Measurements from ENCODE around the gene PCDH10. TPM values are rescaled to one million over a fixed set of nuclear protein-coding genes. Genes with fewer than 3 reads are reported as not detected.

The PCDH10 gene
- polyA plus RNA-seq, 1 of the 3 experiments (the other 2 are of a cell fraction): 0.02 TPM

GRCh38 chr4:133102612-133103409, 46.3 kb upstream of the PCDH10 start:
- TF ChIP-seq EP300 (IDR thresholded peaks at IDR 0.05; ENCODE audit: borderline replicate concordance in 1 of 2, low read depth in 1 of 2, low read length in 1 of 2): no peak
- no peak for TF ChIP-seq GABPA (IDR thresholded peaks at IDR 0.05; ENCODE audit: low read depth)
- TF ChIP-seq, protein P1, sequence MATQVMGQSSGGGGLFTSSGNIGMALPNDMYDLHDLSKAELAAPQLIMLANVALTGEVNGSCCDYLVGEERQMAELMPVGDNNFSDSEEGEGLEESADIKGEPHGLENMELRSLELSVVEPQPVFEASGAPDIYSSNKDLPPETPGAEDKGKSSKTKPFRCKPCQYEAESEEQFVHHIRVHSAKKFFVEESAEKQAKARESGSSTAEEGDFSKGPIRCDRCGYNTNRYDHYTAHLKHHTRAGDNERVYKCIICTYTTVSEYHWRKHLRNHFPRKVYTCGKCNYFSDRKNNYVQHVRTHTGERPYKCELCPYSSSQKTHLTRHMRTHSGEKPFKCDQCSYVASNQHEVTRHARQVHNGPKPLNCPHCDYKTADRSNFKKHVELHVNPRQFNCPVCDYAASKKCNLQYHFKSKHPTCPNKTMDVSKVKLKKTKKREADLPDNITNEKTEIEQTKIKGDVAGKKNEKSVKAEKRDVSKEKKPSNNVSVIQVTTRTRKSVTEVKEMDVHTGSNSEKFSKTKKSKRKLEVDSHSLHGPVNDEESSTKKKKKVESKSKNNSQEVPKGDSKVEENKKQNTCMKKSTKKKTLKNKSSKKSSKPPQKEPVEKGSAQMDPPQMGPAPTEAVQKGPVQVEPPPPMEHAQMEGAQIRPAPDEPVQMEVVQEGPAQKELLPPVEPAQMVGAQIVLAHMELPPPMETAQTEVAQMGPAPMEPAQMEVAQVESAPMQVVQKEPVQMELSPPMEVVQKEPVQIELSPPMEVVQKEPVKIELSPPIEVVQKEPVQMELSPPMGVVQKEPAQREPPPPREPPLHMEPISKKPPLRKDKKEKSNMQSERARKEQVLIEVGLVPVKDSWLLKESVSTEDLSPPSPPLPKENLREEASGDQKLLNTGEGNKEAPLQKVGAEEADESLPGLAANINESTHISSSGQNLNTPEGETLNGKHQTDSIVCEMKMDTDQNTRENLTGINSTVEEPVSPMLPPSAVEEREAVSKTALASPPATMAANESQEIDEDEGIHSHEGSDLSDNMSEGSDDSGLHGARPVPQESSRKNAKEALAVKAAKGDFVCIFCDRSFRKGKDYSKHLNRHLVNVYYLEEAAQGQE (IDR thresholded peaks at IDR 0.05; ENCODE audit: low read depth, low read length): no peak
- no peak for TF ChIP-seq FOXM1 (IDR thresholded peaks at IDR 0.05; ENCODE audit: low read depth)
- no peak for TF ChIP-seq TCF12 (IDR thresholded peaks at IDR 0.05)
- no peak for TF ChIP-seq RXRA (IDR thresholded peaks at IDR 0.05; ENCODE audit: borderline replicate concordance, low read depth)
- TF ChIP-seq RCOR1 (IDR thresholded peaks at IDR 0.05; ENCODE audit: low read length): no peak
- TF ChIP-seq USF2 (IDR thresholded peaks at IDR 0.05; ENCODE audit: borderline replicate concordance, low read depth, low read length): no peak
- TF ChIP-seq, protein P2, sequence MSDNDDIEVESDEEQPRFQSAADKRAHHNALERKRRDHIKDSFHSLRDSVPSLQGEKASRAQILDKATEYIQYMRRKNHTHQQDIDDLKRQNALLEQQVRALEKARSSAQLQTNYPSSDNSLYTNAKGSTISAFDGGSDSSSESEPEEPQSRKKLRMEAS (IDR thresholded peaks at IDR 0.05; ENCODE audit: low read depth): no peak
- no peak for TF ChIP-seq ZBTB33 (IDR thresholded peaks at IDR 0.05; ENCODE audit: borderline replicate concordance, low read depth)
- TF ChIP-seq FOXJ3 (CRISPR knock-in tag; IDR thresholded peaks at IDR 0.05): no peak
- no peak for TF ChIP-seq NRF1 (IDR thresholded peaks at IDR 0.05; ENCODE audit: low read depth, low read length)
- no peak for TF ChIP-seq SIN3A (IDR thresholded peaks at IDR 0.05; ENCODE audit: borderline replicate concordance, low read depth, low read length)
- TF ChIP-seq RFX5 (IDR thresholded peaks at IDR 0.05; ENCODE audit: low read length): no peak
- TF ChIP-seq USF1 (IDR thresholded peaks at IDR 0.05; ENCODE audit: borderline replicate concordance, low read depth): no peak
- TF ChIP-seq TEAD4 (IDR thresholded peaks at IDR 0.05; ENCODE audit: borderline replicate concordance, insufficient read depth): no peak
- no peak for TF ChIP-seq JUND (IDR thresholded peaks at IDR 0.05)
- no peak for TF ChIP-seq YY1 (IDR thresholded peaks at IDR 0.05; ENCODE audit: low read depth)
- TF ChIP-seq, protein P3, sequence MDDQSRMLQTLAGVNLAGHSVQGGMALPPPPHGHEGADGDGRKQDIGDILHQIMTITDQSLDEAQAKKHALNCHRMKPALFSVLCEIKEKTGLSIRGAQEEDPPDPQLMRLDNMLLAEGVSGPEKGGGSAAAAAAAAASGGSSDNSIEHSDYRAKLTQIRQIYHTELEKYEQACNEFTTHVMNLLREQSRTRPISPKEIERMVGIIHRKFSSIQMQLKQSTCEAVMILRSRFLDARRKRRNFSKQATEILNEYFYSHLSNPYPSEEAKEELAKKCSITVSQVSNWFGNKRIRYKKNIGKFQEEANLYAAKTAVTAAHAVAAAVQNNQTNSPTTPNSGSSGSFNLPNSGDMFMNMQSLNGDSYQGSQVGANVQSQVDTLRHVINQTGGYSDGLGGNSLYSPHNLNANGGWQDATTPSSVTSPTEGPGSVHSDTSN (IDR thresholded peaks at IDR 0.05): no peak
- no peak for TF ChIP-seq CHD2 (IDR thresholded peaks at IDR 0.05; ENCODE audit: low read length, partially characterized antibody)

More at GRCh38 chr4:133102612-133103409, 46.3 kb upstream of the PCDH10 start:
- Histone ChIP-seq H3K9ac (no peak overlapping the region), H3K36me3 (replicated peaks in 1 of 2; ENCODE audit: control insufficient read depth in 1 of 2, insufficient read depth in 2 of 2, low read length in 1 of 2) (no peaks in the 10 kb centered on the region), H3K79me2 (ENCODE audit: insufficient read depth) (no peaks in the 10 kb centered on the region), H3K4me2 (no peak overlapping the region), H3K4me1 (ENCODE audit: control insufficient read depth in 1 of 2, insufficient read depth in 2 of 2, low read depth in 1 of 2, low read length in 1 of 2) (no peaks in the 10 kb centered on the region), H2AFZ (ENCODE audit: low read depth) (no peak overlapping the region), H3K4me3 (ENCODE audit: low read depth in 2 of 2, low read length in 1 of 2) (no peak overlapping the region), H3K9me3 (no peaks in the 10 kb centered on the region), H3K27ac (ENCODE audit: low read depth in 2 of 2, low read length in 1 of 2) (no peak overlapping the region), H3F3A (replicated peaks; ENCODE audit: insufficient read depth) (no peaks in the 10 kb centered on the region), H3K27me3 (ENCODE audit: insufficient read depth) (no peaks in the 10 kb centered on the region), H3K9me2 (no peaks in the 10 kb centered on the region), H4K20me1 (ENCODE audit: insufficient read depth) (no peaks in the 10 kb centered on the region)
- POLR2A ChIA-PET: no interaction called here
- under 1% methylated on average over 4 of the region's 4 CpGs for WGBS (ENCODE audit: low lambda C conversion rate)
- DNase-seq: no peak
- CTCF ChIA-PET: no interaction called here

Data from SK-N-SH (cell line).